ENCODE measurements around the gene FAM200C.

The FAM200C gene

GRCh38 chr5:160419458-160420330 lies 19.8 kb upstream of the FAM200C start:
- DNase-seq: no peak

GRCh38 chr5:160418561-160419457 lies 19.0 kb upstream of the FAM200C start, which contains the start of gene SLU7:
Gene SLU7, minus strand, starts transcription at chr5:160419081. Its CDS starts 3,787 bp downstream, at chr5:160415294.
- peak; percentile 89 to 94 for DNase-seq

- no peak for DNase-seq
Measured at GRCh38 chr5:160398806-160399205, 1.0 kb downstream of the FAM200C start.

- no peak for DNase-seq
Measured at GRCh38 chr5:160397492-160397891, 2.4 kb downstream of the FAM200C start.

GRCh38 chr5:160395111-160395510 lies 4.7 kb downstream of the FAM200C start:
- no peak for DNase-seq

GRCh38 chr5:160390787-160391696 lies 8.8 kb downstream of the FAM200C start:
- peak in 1 of 2 experiments; percentile 7 for DNase-seq

- DNase-seq: no peak
Measured at GRCh38 chr5:160387445-160387844, 12.4 kb downstream of the FAM200C start.

- no peak for DNase-seq
Measured at GRCh38 chr5:160385496-160385895, 14.4 kb downstream of the FAM200C start.

- no peak for DNase-seq
Measured at GRCh38 chr5:160384681-160385080, 15.2 kb downstream of the FAM200C start.

GRCh38 chr5:160382346-160382745 lies 17.5 kb downstream of the FAM200C start:
- DNase-seq: no peak

- no peak for DNase-seq
Measured at GRCh38 chr5:160380041-160380440, 19.8 kb downstream of the FAM200C start.

GRCh38 chr5:160379511-160379910 lies 20.3 kb downstream of the FAM200C start:
- no peak for DNase-seq

GRCh38 chr5:160378330-160378729 lies 21.5 kb downstream of the FAM200C start:
- DNase-seq: no peak

- no peak for DNase-seq
Measured at GRCh38 chr5:160377651-160378050, 22.2 kb downstream of the FAM200C start.

GRCh38 chr5:160376416-160376815 lies 23.4 kb downstream of the FAM200C start:
- no peak for DNase-seq

GRCh38 chr5:160375701-160376100 lies 24.2 kb downstream of the FAM200C start:
- DNase-seq: no peak

GRCh38 chr5:160375166-160375565 lies 24.7 kb downstream of the FAM200C start:
- DNase-seq: no peak

- no peak for DNase-seq
Measured at GRCh38 chr5:160371294-160371693, 28.6 kb downstream of the FAM200C start.

- no peak for DNase-seq
Measured at GRCh38 chr5:160370713-160371034, 29.2 kb downstream of the FAM200C start.

GRCh38 chr5:160369990-160370712 lies 29.7 kb downstream of the FAM200C start, which contains the start of gene C1QTNF2:
Gene C1QTNF2, minus strand, starts transcription at chr5:160370626. Its CDS starts 15,615 bp downstream, at chr5:160355011.
- no peak for DNase-seq

- no peak for DNase-seq
Measured at GRCh38 chr5:160367885-160368284, 32.0 kb downstream of the FAM200C start.

- no peak for DNase-seq
Measured at GRCh38 chr5:160367261-160367660, 32.6 kb downstream of the FAM200C start.
